ENCODE data around the gene INTS3.
A peak's percentile ranks its signal among the peaks of the same experiment; 100 is the strongest.

INTS3 gene

GRCh38 chr1:153746174-153746573, 18.3 kb downstream of the INTS3 start:
- TF ChIP-seq CTCF (IDR thresholded peaks at IDR 0.05; ENCODE audit: low read depth, low read length, missing control alignments) = no peak
- no peak for DNase-seq (ENCODE audit: extremely low read depth, low read depth)
- no peak overlapping the region for H3K4me3 ChIP-seq (replicated peaks; ENCODE audit: low read depth, low read length)

GRCh38 chr1:153748903-153749302, 21.1 kb downstream of the INTS3 start:
- no peak for TF ChIP-seq CTCF (IDR thresholded peaks at IDR 0.05; ENCODE audit: low read depth, low read length, missing control alignments)
- no peak overlapping the region for H3K4me3 ChIP-seq (replicated peaks; ENCODE audit: low read depth, low read length)

GRCh38 chr1:153749408-153750005, 21.7 kb downstream of the INTS3 start:
- no peak overlapping the region for H3K4me3 ChIP-seq (replicated peaks; ENCODE audit: low read depth, low read length)

More at GRCh38 chr1:153748903-153749302, 21.1 kb downstream of the INTS3 start:
- no peak for DNase-seq (ENCODE audit: extremely low read depth, low read depth)

GRCh38 chr1:153750026-153750995, 22.5 kb downstream of the INTS3 start:
- no peak overlapping the region for H3K4me3 ChIP-seq (replicated peaks; ENCODE audit: low read depth, low read length)
- no peak for DNase-seq (ENCODE audit: extremely low read depth, low read depth)
- no peak for TF ChIP-seq CTCF (IDR thresholded peaks at IDR 0.05; ENCODE audit: low read depth, low read length, missing control alignments)

More at GRCh38 chr1:153749408-153750005, 21.7 kb downstream of the INTS3 start:
- peak; percentile 56 for DNase-seq (ENCODE audit: extremely low read depth, low read depth)
- peak; percentile 95 for TF ChIP-seq CTCF (IDR thresholded peaks at IDR 0.05; ENCODE audit: low read depth, low read length, missing control alignments)

GRCh38 chr1:153752072-153752471, 24.2 kb downstream of the INTS3 start:
- DNase-seq (ENCODE audit: extremely low read depth, low read depth) = no peak
- TF ChIP-seq CTCF (IDR thresholded peaks at IDR 0.05; ENCODE audit: low read depth, low read length, missing control alignments) = no peak
- H3K4me3 ChIP-seq (replicated peaks; ENCODE audit: low read depth, low read length) = no peak overlapping the region

GRCh38 chr1:153752571-153753195, 24.8 kb downstream of the INTS3 start:
- no peak for DNase-seq (ENCODE audit: extremely low read depth, low read depth)
- H3K4me3 ChIP-seq (replicated peaks; ENCODE audit: low read depth, low read length) = no peak overlapping the region
- no peak for TF ChIP-seq CTCF (IDR thresholded peaks at IDR 0.05; ENCODE audit: low read depth, low read length, missing control alignments)

Measured in HFF-Myc (cell line).